AG04449 (cell line): ENCODE results near the gene PPP2R5E.
"Not testable (repeated sequence)": the region's sequence is repeated elsewhere in the genome, so short reads cannot be mapped to it uniquely, and the experiment has no call there.

Source experiments
- CTCF ChIA-PET: fragments of 350-600 bp; formaldehyde crosslinking; extraction: SDS; loops from one replicate; lab custom pipeline; 2021; ENCODE audit warnings: antibody characterized with exemption; lab: Yijun Ruan, JAX
- POLR2A ChIA-PET: fragments of 400-600, 350-600 bp; formaldehyde crosslinking; extraction: SDS; loops from one replicate; lab custom pipeline; 2020; ENCODE audit warnings: antibody characterized with exemption, inconsistent platforms; lab: Yijun Ruan, JAX
- DNase-seq: peaks from one replicate; pipeline ENCODE4 v3.0.0-alpha.2; 2010; ENCODE audit warnings: low read depth, low spot score
- H3K4me3 ChIP-seq: 2 replicates; pipeline ENCODE4 v1.5.1; 2011; ENCODE audit warnings: low read depth, mild to moderate bottlenecking, control low read depth, low read length
- TF ChIP-seq, protein P1 (sequence below): IDR thresholded peaks from one replicate; pipeline ENCODE4 v1.5.1; 2011; ENCODE audit warnings: mild to moderate bottlenecking, moderate library complexity, low read length, control low read depth, inconsistent platforms; ENCODE audit not compliant: insufficient read depth; ENCODE audit errors: missing control alignments

PPP2R5E gene

DNA sequence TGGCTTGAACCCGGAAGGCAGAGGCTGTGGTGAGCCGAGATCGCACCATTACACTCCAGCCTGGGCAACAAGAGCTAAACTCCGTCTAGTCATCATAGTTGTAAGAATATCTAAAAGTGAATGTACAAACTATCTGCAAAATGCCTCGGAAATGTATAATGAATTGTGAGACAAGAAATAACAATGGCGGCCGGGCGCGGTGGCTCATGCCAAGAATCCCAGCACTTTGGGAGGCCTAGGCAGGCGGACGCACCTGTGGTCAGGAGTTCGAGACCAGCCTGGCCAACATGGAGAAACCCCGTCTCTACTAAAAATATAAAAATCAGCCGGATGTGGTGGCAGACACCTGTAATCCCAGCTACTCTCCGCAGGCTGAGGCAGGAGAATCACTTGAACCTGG lies 9.7 kb downstream of the PPP2R5E start:
- H3K4me3 ChIP-seq, result no peak overlapping the region
- DNase-seq, result no peak
- TF ChIP-seq, protein P1, sequence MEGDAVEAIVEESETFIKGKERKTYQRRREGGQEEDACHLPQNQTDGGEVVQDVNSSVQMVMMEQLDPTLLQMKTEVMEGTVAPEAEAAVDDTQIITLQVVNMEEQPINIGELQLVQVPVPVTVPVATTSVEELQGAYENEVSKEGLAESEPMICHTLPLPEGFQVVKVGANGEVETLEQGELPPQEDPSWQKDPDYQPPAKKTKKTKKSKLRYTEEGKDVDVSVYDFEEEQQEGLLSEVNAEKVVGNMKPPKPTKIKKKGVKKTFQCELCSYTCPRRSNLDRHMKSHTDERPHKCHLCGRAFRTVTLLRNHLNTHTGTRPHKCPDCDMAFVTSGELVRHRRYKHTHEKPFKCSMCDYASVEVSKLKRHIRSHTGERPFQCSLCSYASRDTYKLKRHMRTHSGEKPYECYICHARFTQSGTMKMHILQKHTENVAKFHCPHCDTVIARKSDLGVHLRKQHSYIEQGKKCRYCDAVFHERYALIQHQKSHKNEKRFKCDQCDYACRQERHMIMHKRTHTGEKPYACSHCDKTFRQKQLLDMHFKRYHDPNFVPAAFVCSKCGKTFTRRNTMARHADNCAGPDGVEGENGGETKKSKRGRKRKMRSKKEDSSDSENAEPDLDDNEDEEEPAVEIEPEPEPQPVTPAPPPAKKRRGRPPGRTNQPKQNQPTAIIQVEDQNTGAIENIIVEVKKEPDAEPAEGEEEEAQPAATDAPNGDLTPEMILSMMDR, result no peak
- CTCF ChIA-PET, result interaction anchor here (0.7 to 1.3 kb wide), 2 partner anchors 144 to 237 kb away, joined by 3 read pairs; no protein-coding TSS in a partner anchor
- POLR2A ChIA-PET, result interaction anchor here (1.2 kb wide), 1 partner anchor 9 kb away, joined by 3 read pairs; no protein-coding TSS in a partner anchor

DNA sequence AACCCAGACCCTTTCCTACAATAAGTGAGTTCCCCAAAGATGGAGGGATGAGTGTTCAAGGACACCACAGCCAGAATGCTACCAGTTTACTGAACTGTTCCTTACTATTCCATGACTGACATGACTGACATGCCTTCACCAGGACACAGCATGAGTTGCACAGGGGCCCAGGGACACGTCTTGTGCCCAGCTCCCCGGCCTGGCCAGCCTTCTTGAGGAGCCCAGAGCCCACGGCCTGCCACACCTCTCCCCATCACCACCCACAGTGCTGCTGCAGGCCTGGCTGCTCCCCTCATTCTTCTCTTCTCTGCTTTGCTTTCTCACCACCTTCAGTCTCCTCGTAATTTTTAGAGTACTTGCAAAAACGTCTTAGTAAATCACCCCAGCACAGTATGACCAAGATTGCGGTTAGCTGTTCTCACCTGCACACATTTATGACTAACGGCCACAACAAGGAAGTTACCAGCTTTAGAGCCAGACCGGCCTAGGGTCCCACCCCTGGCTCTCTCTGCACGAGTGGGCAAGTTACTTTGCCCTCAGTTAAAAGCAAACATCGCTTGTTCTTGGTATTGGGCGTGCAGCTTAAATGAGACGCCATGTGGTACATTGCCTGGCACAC lies 18.5 kb downstream of the PPP2R5E start:
- TF ChIP-seq, protein P1, result no peak
- POLR2A ChIA-PET, result no interaction called here
- no peak for DNase-seq
- CTCF ChIA-PET, result no interaction called here
- H3K4me3 ChIP-seq, result no peak overlapping the region

DNA sequence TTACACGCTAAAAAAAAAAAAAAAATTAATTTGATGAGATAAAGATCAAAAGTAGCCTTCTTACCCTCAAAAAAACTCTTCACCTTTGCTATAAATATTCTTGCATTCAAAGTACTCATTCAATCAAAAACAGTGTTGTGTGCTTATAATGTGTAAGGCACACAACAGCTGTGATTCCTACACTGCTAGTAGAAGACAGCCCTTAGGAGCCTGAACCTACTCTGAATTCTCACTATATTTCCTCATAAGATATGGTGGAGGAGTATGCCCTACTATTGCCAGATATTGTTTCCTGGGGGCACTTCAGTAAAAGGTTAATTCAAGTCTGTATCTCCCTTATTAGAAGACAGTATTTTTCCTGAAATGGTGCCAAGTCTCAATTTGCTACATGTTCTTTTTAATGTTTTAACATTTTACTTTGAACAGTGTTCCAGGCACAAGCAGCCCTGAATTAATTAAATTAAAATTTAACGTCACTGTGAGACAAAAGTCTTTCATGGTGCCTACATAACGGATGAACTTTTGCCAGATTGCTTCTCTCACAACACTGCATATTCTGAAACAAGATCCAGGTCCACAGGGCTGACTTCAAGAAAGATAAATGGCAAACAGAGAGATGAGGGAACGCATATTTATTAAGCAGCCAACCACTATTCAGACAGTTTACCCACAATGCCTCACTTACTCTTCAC lies 19.3 kb downstream of the PPP2R5E start:
- TF ChIP-seq, protein P1, result no peak
- no peak for DNase-seq
- CTCF ChIA-PET, result no interaction called here
- no peak overlapping the region for H3K4me3 ChIP-seq
- POLR2A ChIA-PET, result no interaction called here

DNA sequence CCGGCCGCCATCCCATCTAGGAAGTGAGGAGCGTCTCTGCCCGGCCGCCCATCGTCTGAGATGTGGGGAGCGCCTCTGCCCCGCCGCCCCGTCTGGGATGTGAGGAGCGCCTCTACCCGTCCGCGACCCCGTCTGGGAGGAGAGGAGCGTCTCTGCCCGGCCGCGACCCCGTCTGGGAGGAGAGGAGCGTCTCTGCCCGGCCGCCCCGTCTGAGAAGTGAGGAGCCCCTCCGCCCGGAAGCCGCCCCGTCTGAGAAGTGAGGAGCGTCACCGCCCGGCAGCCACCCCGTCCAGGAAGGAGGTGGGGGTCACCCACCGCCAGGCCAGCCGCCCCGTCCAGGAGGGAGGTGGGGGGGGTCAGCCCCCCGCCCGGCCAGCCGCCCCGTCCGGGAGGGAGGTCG lies 20.7 kb downstream of the PPP2R5E start:
- POLR2A ChIA-PET, DNase-seq, H3K4me3 ChIP-seq, CTCF ChIA-PET: not testable (repeated sequence)

DNA sequence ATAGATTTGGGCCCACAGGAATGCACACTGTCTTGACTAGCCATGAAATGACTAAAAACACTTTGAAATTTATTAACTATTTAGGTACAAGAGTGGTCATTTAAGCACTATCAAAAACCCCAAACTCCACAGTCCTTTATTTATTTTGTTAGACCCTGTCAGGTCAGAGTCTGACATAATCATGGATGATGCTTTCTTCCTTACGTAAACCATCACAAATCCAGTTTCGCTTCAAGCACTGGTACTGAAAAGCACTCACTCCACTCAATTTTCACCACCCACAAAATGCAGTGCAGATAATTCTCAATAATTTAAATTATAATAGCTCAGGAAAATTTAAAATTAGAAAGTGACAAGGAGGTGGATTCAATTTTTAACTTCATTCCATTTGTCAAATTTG lies 25.8 kb downstream of the PPP2R5E start:
- POLR2A ChIA-PET, result no interaction called here
- CTCF ChIA-PET, result no interaction called here
- TF ChIP-seq, protein P1, result no peak
- no peak overlapping the region for H3K4me3 ChIP-seq
- DNase-seq, result no peak

DNA sequence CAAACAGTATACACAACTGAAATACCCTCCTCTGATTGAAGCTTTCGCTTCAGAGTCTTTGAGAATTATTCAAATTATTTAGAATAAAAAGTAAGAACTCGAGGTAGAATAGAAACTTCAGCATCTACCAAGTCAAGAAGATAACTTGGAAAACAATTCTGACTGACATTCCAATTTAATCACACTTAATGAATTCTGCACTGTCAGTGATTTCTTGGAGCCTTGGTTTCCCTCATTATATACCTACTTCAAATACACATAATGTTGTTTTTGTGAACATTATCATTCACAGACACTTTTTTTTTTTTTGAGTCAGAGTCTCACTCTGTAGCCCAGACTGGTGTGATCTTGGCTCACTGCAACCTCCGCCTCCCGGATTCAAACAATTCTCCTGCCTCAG lies 27.9 kb downstream of the PPP2R5E start:
- CTCF ChIA-PET, result interaction anchor here (0.8 to 1.5 kb wide), 2 partner anchors 10 to 26 kb away, joined by 3 to 4 read pairs; no protein-coding TSS in a partner anchor
- no peak for DNase-seq
- TF ChIP-seq, protein P1, result no peak
- no peak overlapping the region for H3K4me3 ChIP-seq
- POLR2A ChIA-PET, result no interaction called here
